PC-9 (cell line): ENCODE measurements around the gene PTPN11. TPM values are rescaled to one million over a fixed set of nuclear protein-coding genes. Genes with fewer than 3 reads are reported as not detected.
"Not testable (repeated sequence)": the region's sequence is repeated elsewhere in the genome, so short reads cannot be mapped to it uniquely, and the experiment has no call there.

Source experiments
- BruUV-seq: library from RNA; stranded (reverse); fragments of 400-500 nt; replicated peaks from 2 replicates; lab custom pipeline; 2021; lab: Mats Ljungman, UMichigan
- CTCF ChIA-PET: fragments of 300-600 bp; sonication (Branson Sonifier 250); formaldehyde crosslinking; loops from one replicate; lab custom pipeline; 2022; ENCODE audit warnings: antibody characterized with exemption; lab: Charles Lee
- POLR2A ChIA-PET: fragments of 300-600 bp; sonication (Branson Sonifier 250); formaldehyde crosslinking; loops from one replicate; lab custom pipeline; 2022; ENCODE audit warnings: antibody characterized with exemption; ENCODE audit not compliant: unreplicated experiment; lab: Charles Lee
- DNase-seq, 2 experiments: peaks; one replicate each; pipeline versions ENCODE4 v3.0.0 to v3.0.0-alpha.2; 2015 to 2022; ENCODE audit warnings: mixed read lengths in 1 of 2
- H2AFZ ChIP-seq: fragments of 200-600 bp; sonication (generic); 2 replicates; pipeline ENCODE4 v1.8.1; 2017; ENCODE audit warnings: antibody characterized with exemption
- H3F3A ChIP-seq: fragments of 200-600 bp; sonication (generic); 2 replicates; pipeline ENCODE4 v1.8.1; 2017; ENCODE audit warnings: antibody characterized with exemption, mild to moderate bottlenecking, low read depth; ENCODE audit not compliant: insufficient read depth
- H3K27ac ChIP-seq: fragments of 200-600 bp; sonication (generic); 2 replicates; pipeline ENCODE4 v1.6.1; 2016; ENCODE audit warnings: mixed run types
- H3K27me3 ChIP-seq: fragments of 200-600 bp; sonication (generic); 2 replicates; pipeline ENCODE4 v1.6.1; 2016; ENCODE audit warnings: low read depth, mixed run types; ENCODE audit not compliant: insufficient read depth
- H3K36me3 ChIP-seq: fragments of 200-600 bp; sonication (generic); 2 replicates; pipeline ENCODE4 v1.6.1; 2016; ENCODE audit warnings: low read depth, mixed run types
- H3K4me1 ChIP-seq: fragments of 200-600 bp; sonication (generic); replicated peaks from 2 replicates; pipeline ENCODE4 v1.6.1; 2016; ENCODE audit warnings: mixed run types; ENCODE audit not compliant: insufficient read depth
- H3K4me2 ChIP-seq: fragments of 200-600 bp; sonication (generic); 2 replicates; pipeline ENCODE4 v1.6.1; 2017; ENCODE audit warnings: mixed run types
- H3K4me3 ChIP-seq: fragments of 200-600 bp; sonication (generic); 2 replicates; pipeline ENCODE4 v1.6.1; 2016; ENCODE audit warnings: mixed run types
- H3K79me2 ChIP-seq: fragments of 200-600 bp; sonication (generic); 2 replicates; pipeline ENCODE4 v1.6.1; 2017; ENCODE audit warnings: low read depth, mixed run types
- H3K9me2 ChIP-seq: fragments of 200-600 bp; sonication (generic); 2 replicates; pipeline ENCODE4 v1.8.1; 2017; ENCODE audit warnings: mild to moderate bottlenecking; ENCODE audit not compliant: insufficient read depth
- H3K9me3 ChIP-seq: fragments of 200-600 bp; sonication (generic); 2 replicates; pipeline ENCODE4 v1.8.1; 2016; ENCODE audit warnings: low read depth; ENCODE audit not compliant: insufficient read depth
- H4K20me1 ChIP-seq: fragments of 200-600 bp; sonication (generic); 2 replicates; pipeline ENCODE4 v1.8.1; 2017; ENCODE audit not compliant: insufficient read depth
- EZH2 ChIP-seq: fragments of 200-600 bp; sonication (generic); IDR thresholded peaks from 2 replicates; pipeline ENCODE4 v1.8.0; 2017; ENCODE audit warnings: antibody characterized with exemption, low read depth
- intact Hi-C: fragments of 100-400 bp; cut with micrococcal nuclease; formaldehyde crosslinking; loops from one replicate; pipeline ENCODE4 v1.10.0; 2022; ENCODE audit not compliant: unreplicated experiment
- total RNA-seq: library from RNA; stranded (reverse); gene quantifications from 2 replicates; pipeline ENCODE4 v1.2.3, GENCODE V29; 2021
- TF ChIP-seq, protein P1 (sequence below): fragments of 200-600 bp; sonication (generic); conservative IDR thresholded peaks from 2 replicates; pipeline ENCODE4 v1.6.1; 2017; ENCODE audit warnings: mixed run types, antibody characterized with exemption, mild to moderate bottlenecking, moderate library complexity

The PTPN11 gene
- total RNA-seq, 1 experiment from 2014 or later: 113 TPM

DNA sequence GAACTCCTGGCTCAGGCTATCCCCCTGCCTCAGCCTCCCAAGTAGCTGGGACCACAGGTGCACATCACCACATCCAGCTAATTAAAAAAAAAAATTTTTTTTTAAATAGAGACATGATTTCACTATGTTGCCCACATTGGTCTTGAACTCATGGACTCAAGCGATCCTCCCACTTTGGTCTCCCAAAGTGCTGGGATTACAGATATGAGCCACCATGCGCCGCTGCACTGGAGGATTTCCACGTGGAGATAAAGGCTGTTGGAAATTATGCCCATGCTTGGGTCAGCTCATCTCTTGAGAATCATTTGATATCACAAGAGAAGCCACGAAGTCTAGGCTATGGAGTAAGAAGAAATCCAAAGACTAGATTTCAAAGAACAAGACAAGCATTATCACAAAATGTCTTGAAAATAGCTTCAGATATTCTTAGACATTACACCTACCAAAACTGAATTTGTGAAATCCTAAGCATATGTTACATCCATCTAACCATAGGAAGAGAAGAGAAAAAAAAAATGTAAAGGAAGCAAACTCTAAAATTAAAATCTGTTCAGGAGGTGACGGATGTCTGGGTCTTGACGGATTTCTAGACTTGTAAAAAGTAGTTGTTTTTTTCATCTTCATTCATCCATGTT lies 99.1 kb downstream of the PTPN11 start:
- intact Hi-C loops: no loop called here
- Histone ChIP-seq H3K4me2 (no peak overlapping the region), H3K79me2 (no peaks in the 10 kb centered on the region), H3K27ac (no peak overlapping the region), H3K4me3 (no peak overlapping the region), H4K20me1 (no peaks in the 10 kb centered on the region), H3F3A (no peaks in the 10 kb centered on the region), H3K4me1 (no peaks in the 10 kb centered on the region), H2AFZ (no peak overlapping the region), H3K27me3 (no peaks in the 10 kb centered on the region), H3K9me2 (no peaks in the 10 kb centered on the region), H3K9me3 (no peaks in the 10 kb centered on the region), H3K36me3 (no peaks in the 10 kb centered on the region)
- ChIA-PET CTCF (no interaction called here), POLR2A (no interaction called here)
- no TSS peak for BruUV-seq
- DNase-seq: no peak
- TF ChIP-seq EZH2: no peak
- TF ChIP-seq, protein P1, sequence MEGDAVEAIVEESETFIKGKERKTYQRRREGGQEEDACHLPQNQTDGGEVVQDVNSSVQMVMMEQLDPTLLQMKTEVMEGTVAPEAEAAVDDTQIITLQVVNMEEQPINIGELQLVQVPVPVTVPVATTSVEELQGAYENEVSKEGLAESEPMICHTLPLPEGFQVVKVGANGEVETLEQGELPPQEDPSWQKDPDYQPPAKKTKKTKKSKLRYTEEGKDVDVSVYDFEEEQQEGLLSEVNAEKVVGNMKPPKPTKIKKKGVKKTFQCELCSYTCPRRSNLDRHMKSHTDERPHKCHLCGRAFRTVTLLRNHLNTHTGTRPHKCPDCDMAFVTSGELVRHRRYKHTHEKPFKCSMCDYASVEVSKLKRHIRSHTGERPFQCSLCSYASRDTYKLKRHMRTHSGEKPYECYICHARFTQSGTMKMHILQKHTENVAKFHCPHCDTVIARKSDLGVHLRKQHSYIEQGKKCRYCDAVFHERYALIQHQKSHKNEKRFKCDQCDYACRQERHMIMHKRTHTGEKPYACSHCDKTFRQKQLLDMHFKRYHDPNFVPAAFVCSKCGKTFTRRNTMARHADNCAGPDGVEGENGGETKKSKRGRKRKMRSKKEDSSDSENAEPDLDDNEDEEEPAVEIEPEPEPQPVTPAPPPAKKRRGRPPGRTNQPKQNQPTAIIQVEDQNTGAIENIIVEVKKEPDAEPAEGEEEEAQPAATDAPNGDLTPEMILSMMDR: no peak

GRCh38 chr12:112518365-112518735 lies 99.6 kb downstream of the PTPN11 start:
- CTCF ChIA-PET: no interaction called here
- no peak overlapping the region for H2AFZ ChIP-seq
- no peaks in the 10 kb centered on the region for H3K9me3 ChIP-seq
- POLR2A ChIA-PET: no interaction called here
- DNase-seq: no peak
- H3K4me1 ChIP-seq: no peaks in the 10 kb centered on the region
- H3K4me3 ChIP-seq: no peak overlapping the region
- BruUV-seq: no TSS peak
- H3F3A ChIP-seq: no peaks in the 10 kb centered on the region
- H3K27ac ChIP-seq: no peak overlapping the region
- H3K79me2 ChIP-seq: no peaks in the 10 kb centered on the region
- no peak for TF ChIP-seq EZH2
- no peaks in the 10 kb centered on the region for H3K27me3 ChIP-seq
- intact Hi-C loops: no loop called here
- H3K4me2 ChIP-seq: no peak overlapping the region
- H3K9me2 ChIP-seq: no peaks in the 10 kb centered on the region
- no peaks in the 10 kb centered on the region for H4K20me1 ChIP-seq
- H3K36me3 ChIP-seq: no peaks in the 10 kb centered on the region

DNA sequence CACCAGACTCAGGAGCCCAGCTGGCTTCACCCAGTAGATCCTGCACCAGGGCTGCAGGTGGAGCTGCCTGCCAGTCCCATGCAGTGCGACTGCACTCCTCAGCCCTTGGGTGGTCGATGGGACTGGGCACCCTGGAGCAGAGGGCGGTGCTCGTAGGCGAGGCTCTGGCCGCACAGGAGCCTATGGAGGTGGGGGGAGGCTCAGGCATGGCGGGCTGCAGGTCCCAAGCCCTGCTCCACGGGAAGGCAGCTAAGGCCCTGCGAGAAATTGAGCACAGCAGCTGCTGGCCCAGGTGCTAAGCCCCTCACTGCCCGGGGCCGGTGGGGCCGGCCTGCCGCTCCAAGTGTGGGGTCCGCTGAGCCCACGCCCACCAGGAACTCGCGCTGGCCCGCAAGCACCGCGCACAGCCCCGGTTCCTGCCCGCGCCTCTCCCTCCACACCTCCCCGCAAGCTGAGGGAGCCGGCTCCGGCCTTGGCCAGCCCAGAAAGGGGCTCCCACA lies 101.1 kb downstream of the PTPN11 start:
- BruUV-seq, H3K4me2 ChIP-seq, H3K79me2 ChIP-seq, POLR2A ChIA-PET, H3F3A ChIP-seq, H2AFZ ChIP-seq, H3K27me3 ChIP-seq, H3K4me3 ChIP-seq, DNase-seq, intact Hi-C loops, CTCF ChIA-PET, H3K27ac ChIP-seq, H3K36me3 ChIP-seq, H4K20me1 ChIP-seq, H3K9me2 ChIP-seq, H3K4me1 ChIP-seq, H3K9me3 ChIP-seq: not testable (repeated sequence)

DNA sequence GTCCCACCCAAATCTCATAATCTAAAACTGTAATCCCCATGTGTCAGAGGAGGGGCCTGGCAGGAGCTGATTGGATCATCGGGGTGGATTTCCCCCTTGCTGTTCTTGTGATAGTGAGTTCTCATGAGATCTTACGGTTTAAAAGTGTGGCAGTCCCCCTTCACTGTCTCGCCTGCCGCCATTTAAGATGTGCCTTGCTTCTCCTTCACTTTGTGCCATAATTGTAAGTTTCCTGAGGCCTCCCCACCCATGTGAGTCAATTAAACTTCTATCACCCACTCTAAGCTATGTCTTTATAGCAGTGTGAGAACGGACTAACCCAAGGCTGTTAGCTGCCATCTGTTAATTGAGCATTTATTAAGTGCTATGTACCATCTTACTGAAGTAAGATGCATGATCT lies 105.1 kb downstream of the PTPN11 start:
- CTCF ChIA-PET: no interaction called here
- no peak for DNase-seq

More for the DNA sequence above, 105.1 kb downstream of the PTPN11 start:
- no peaks in the 10 kb centered on the region for H3K9me3 ChIP-seq
- BruUV-seq: no TSS peak
- H4K20me1 ChIP-seq: no peaks in the 10 kb centered on the region
- H2AFZ ChIP-seq: no peak overlapping the region
- H3K4me3 ChIP-seq: no peak overlapping the region
- H3K27ac ChIP-seq: no peak overlapping the region
- no peaks in the 10 kb centered on the region; the same call in 1 of the 2 replicates for H3K4me1 ChIP-seq
- TF ChIP-seq, protein P1: no peak
- no peak for TF ChIP-seq EZH2
- H3K79me2 ChIP-seq: no peaks in the 10 kb centered on the region
- H3K36me3 ChIP-seq: no peaks in the 10 kb centered on the region
- intact Hi-C loops: no loop called here
- H3K27me3 ChIP-seq: no peaks in the 10 kb centered on the region
- H3F3A ChIP-seq: no peaks in the 10 kb centered on the region
- no peak overlapping the region for H3K4me2 ChIP-seq
- H3K9me2 ChIP-seq: no peaks in the 10 kb centered on the region
- POLR2A ChIA-PET: no interaction called here
